GM19455 (cell line): ENCODE results near the gene ZNF367.

Experiments
- ATAC-seq: cut with Tn5 transposase; IDR thresholded peaks from one replicate; pipeline ENCODE4 v1.9.1; 2021; ENCODE audit not compliant: unreplicated experiment

The ZNF367 gene

DNA sequence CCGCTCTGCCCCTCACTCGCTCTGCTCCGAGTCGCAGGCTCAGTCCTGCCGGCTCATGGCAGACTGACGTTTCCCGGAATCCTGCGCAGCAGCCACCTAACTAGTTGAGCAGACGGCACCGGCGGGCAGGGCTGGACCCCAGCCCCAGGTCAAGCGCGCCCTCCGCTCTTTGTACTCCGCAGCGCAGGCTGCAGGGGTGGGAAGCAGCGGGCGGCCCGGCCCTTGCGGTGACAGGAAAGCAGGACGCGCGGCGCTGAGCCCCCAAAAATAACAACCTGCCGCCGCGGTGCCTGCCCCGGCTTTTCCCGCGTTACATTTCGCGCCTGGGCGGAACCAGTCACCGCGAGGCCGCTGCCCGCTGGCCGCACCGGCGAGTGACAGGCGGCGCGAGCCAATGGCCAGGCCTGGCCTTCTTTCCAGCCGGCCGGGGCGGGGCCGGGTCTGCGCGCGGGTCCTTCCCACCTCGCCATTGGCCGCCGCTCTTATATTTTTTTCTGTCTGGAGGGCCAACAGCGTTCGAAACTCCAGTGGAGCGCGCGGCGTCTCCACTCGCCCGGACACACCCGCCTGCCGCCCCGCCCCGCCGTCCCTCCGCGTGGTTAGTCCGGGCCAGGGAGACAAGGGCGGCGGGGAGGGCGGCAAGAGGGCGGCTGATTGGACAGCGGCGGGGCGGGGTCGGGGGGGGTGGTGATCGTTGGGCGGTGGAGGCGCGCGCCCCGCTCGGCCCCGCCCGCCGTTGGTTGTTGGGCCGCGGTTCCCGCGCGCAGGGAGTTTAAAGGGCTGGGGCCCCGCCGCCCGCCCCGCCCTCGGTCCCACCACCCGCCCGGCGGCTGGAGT, at the start of gene ZNF367:
TSS of gene ZNF367 (minus strand) at position 288 of the 837 bp plus-strand sequence. CDS start 338 bp downstream, outside the sequence.
- peak; percentile 74 for ATAC-seq

DNA sequence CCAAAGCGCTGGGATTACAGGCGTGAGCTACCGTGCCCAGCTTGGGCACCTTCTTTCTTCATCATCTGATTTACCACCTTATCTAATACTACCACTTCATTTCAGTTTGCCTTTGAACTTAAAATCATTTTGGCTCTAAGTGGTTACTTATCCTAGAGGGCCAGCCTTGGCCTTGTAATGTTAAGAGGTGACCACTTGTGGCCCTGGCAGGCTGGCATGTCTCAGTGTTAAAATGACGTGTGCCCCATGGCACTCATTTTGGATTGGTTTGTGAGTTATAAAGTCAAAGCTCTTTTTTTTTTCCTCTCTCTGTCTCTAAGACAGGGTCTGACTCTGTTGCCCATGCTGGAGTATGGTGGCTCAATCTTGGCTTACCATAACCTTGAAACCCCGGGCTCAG, 49.6 kb upstream of the ZNF367 start:
- no peak for ATAC-seq

DNA sequence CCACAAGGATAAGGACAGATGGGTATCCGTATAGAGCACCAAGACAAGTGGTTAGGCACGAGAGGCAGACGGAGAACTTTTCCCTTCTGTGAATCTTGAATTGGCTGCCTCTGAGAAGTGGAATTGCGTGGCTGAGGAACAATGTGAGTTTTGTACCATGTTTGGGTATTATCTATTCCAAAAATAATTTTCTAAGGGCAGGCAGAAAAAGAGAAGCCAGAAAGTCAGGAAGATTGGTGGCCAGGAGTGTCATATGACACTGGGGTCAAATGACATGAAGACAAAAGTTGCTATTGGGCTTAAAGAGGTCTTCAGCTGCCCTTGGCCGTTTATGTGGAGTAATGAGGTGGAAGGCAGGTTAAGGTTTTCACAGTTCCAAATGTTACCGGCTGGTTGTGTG, 46.3 kb upstream of the ZNF367 start:
- no peak for ATAC-seq

DNA sequence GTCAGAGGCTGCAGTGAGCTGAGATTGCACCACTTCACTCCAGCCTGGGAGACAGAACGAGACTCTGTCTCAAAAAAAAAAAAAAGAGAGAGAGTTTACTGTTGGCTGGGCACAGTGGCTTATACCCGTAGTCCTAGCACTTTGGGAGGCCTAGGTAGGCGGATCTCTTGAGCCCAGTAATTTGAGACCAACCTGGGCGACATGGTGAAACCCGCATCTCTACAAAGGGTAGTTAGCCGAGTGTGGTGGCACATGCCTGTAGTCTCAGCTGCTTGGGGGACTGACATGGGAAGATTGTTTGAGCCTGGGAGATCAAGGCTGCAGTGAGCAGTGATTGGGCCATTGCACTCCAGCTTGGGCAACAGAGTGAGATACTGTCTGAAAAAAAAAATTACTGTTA, 44.4 kb upstream of the ZNF367 start:
- ATAC-seq, result no peak

DNA sequence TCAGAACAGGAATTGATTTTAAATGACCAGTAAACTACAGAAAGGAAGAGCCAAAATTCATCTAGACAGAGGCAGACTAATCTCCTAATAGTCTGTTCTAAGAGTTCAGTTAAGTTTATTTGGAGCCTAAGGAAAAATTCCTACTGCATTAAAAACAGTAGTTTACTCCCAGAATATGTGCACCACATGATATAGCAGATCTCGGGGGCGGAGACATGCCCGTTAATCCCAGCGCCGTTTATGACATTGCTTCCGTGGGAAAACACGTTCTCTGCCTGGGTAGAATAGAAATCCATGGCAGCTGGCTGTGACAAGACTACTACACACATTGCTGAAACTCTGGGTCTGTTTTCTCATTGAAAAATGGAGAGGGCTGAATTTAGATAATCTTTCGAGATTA, 43.2 kb upstream of the ZNF367 start:
- ATAC-seq, result no peak

DNA sequence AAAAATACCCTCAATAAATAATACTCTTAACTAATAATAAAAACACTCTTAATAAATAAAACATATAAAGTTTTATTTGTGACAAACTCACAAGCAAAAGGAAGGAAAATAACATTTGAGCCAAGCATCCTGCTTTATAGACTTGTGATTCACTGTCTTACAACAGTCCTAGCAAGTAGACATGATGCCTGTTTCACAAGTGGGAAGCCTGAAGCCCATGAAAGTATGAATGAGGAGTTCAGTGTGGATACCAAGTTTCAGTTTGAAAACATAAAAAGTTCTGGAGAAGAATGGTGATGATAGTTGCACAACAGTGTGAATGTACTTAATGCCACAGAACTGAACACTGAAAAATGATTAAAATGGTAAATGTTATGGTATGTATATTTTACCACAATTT, 42.7 kb upstream of the ZNF367 start:
- no peak for ATAC-seq

DNA sequence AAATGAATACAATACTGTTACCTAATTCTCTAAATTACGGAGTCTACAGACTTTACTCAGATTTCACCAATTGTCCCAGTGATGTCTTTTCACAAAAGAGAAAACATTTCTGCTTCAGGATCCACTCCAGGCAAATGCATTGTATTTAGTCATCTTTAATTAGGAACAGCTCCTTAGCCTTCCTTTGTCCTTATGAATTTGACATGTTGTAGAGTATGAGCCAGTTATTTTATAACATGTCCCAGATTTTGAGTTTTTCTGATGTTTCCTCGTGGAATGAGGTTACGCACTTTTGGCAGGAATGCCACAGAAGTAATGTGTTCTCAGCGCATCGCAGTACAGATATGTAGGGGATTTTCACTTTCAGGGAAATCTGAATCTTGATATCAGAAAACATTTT, 42.3 kb upstream of the ZNF367 start:
- no peak for ATAC-seq

DNA sequence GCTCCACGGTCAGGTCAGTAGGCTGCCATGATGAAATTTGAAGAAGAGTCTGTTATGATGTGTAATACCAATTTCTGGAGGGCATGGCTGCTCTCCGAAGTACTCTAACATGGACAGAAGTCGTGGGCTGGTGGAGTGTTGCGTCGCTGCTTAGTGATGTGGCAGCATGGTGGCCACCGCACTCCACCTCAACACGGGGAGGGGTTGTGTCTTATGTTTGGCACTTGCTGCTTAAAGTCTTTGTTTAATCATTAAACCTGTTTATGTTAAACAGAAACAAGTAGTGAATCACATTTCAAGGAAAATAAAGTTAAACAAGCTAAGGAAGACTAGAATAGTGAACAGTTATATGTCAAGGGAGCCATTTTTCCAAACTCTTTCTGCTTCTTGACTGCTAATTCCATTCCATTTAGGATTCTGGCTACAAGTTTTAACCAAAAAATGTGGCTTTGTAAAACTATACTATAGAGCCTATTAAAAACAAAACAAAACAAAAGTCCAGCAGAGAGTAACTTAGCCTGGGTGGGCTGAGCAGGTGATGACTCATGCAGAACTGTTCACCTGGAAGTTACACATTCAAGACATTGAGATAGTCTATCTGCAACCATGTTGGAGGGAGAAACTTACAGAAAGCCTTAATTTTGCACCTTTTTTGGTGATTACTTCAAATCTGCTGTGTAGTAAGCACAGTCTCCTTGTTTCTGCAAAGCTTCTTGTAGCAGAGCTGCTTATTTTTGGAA, 41.3 kb upstream of the ZNF367 start:
- no peak for ATAC-seq

DNA sequence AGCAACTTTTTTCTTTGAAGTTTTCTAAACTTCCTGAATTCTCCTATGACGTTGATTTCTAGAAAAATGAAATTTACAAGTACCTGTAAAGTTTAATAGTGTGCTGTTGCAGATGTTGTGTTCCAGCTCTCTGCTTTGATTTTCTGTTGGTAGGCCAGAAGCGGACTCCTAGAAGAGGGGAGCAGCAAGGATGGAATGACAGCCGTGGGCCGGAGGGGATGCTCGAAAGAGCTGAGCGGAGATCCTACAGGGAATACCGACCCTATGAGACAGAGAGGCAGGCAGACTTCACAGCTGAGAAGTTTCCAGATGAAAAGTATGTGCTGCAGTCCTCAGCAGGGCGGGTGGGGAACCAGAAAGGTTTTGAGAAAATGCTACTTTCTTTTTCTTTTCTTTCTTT, 40.1 kb upstream of the ZNF367 start:
- ATAC-seq, result no peak

DNA sequence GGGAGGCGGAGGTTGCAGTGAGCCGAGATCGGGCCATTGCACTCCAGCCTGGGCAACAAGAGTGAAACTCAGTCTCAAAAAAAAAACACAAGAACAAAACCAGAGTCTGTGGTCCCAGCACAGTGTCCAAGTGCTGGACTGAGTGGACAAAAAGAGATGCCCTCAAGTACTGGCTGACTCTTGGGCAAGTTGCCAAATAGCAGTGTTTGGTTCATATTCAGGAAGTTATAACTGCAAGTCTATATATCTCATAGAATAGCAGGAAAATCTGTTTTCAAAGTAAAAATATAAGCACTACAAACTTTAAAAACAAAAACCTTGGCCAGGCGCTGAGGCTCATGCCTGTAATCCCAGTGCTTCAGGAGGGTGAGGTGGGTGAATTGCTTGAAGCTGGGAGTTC, 39.1 kb upstream of the ZNF367 start:
- ATAC-seq, result no peak

DNA sequence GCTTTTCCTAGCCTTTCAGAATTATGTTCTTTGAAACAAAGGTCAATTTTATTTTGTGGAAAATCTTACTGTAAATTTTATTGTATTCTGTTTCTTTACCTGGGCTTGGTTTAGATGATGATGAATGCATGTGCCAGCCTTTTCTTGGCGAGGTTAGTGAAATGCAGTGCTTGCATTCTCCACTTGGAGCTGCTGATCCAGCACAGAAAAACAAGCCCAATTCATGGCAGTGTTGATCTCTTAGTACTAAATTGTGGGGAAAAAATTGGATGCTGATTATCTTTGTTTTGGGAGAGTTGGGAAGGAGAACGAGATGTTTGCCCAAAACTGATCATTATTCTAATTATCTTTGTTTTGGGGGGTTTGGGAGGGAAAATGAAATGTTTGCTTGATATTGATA, 35.5 kb upstream of the ZNF367 start:
- ATAC-seq, result no peak

DNA sequence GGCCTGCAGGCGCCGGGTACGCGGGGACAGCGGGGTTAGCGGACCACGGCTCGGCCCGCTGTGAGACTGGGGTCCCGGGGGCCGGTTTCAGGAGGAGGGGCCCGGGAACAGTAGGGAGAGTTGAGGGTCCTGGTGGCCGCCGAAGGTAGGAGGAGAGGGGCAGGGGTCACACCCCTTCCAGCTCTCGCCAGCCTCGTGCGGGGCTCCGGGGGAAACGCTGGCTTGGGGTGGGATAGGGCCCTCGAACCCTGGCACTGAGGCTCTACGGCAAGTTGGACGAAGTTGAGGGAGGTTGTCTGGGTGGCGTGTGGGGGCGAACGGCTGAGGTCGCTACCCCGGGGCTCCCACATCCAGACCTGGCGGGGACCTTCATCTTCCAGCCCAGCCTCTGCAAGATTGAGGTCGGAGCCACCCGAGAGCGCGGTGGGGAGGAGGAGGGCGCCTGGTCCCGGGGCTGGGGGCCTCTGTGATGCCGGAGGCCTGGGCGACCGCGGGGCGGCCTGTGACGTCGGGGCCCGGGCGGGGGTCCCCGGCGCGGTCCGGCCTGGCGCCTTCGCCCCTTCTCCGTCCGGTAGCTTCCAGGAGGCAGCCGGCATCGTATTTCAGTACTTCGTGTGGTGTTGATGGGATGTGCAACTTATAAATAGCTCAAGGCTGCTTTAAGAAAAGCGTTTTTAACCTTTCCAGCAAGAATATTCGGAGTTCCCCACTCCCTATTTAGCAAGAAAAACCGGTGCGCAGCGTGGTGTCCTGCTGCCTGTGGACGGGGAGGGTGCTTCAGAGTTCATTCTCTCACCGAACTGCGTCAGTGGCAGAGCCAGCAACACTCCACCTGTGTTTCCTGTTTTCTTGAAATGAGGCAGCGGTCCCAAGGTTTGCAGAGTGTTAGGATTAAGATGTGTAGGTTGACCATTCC, 32.7 kb upstream of the ZNF367 start:
- peak; percentile 1 for ATAC-seq

DNA sequence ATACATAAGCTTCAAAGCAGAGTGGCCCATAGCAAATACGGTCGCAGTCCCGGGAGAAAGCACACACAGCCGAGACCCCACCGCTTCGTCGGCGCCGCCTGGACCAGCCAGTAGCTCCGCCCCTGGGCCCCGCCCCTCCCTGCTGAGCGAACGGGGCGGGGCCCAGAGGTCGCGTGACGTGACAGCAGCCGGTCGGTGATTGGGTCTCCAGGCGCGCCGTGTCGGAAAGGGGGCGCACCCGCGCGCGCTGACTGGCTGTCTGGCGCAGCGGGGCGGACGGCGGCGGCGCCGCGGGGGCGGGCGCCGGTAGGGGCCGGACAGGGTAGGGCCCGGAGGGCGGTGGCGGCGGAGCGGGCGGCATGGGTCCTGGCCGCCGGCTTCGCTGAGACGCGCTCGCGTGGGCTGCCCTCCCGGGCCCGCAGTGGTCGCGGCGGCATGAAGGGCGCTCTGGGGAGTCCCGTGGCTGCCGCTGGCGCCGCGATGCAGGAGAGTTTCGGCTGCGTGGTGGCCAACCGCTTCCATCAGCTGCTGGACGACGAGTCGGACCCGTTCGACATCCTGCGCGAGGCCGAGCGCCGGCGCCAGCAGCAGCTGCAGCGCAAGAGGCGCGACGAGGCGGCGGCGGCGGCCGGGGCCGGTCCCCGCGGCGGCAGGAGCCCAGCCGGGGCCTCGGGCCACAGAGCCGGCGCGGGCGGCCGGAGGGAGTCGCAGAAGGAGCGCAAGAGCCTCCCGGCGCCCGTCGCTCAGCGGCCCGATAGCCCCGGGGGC, 31.9 kb upstream of the ZNF367 start, which contains the start of gene HABP4:
TSS of gene HABP4 (plus strand) at position 325 of the 768 bp plus-strand sequence. CDS start at position 436, 111 bp downstream.
- ATAC-seq, result peak; percentile 97

DNA sequence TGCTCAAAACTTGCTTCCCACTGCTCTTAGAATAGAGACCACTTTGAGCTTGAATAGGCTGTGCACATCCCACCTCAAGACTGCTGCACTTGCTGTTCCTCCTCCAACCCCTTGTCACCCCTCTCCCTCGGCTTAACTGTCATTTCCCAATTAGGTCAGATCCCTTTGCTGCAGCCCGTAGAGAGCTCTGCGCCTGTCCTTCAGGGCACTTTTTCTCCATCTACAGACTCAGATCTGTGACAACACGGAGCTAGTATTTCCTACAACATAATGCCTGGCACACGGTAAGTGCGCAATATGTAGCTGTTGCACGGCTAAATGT, 31.3 kb upstream of the ZNF367 start:
- peak; percentile 14 for ATAC-seq

DNA sequence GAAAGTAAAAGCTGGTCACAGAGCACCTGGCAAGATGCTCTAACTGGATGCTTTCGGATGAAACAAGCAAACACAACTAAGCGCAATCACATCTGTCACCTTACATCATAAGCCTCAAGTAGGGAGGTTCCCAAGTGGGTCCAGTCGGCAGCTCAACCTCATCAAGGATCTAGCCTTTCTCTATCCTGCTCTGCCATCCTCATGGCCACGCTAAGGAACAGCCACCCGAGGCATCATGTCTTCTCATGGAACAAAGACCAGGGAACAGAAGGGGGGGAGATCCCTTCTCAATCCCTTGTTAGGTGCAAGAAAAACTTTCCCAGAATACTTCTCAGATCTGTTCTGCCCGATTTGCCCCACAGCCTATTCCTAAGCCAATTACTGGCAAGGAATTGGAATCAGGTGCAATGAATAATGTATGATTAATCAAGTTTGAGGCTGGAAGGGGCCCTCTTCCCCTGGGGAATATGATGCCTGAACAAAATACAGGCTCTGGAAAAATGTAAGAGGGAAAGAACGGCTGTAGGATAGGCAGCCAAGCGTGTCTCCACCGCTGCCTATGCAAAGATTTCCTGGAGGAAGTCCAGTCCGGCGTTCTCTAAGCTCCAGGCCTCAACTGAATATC, 30.5 kb upstream of the ZNF367 start:
- no peak for ATAC-seq

DNA sequence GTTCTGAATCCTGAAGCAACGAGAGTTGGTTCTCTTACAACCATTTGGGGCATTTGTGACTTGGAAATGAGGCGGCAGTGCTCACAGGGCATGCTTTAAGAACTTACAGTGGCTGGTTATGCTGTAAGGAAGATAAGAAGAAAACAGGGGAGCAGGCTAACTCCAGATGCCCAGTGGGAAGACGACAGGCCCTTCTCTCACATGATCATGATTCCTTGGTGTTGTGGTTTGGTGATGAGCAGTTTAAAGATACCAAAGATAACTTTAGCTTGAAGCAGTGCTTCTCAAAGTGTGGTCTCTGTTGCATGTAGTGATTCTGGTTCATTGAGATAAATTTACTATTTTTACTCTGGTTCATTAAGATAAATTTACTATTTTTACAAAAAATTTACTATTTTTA, 29.2 kb upstream of the ZNF367 start:
- no peak for ATAC-seq

DNA sequence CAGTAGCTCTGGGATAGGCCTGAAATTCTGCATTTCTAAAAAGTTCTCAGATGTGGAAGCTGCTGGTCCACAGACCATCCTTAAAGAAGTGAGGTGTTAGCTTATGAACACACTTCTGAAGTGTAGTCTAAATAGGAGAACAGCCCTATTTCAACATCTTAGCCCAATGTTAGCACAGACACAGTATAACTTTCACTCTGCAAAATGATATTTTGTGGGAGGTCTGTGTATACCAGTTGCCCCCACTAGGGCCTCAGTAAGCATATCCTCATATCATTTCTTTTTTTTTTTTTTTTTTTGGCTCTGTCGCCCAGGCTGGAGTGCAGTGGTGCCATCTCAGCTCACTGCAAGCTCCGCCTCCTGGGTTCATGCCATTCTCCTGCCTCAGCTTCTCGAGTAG, 24.3 kb upstream of the ZNF367 start:
- no peak for ATAC-seq

DNA sequence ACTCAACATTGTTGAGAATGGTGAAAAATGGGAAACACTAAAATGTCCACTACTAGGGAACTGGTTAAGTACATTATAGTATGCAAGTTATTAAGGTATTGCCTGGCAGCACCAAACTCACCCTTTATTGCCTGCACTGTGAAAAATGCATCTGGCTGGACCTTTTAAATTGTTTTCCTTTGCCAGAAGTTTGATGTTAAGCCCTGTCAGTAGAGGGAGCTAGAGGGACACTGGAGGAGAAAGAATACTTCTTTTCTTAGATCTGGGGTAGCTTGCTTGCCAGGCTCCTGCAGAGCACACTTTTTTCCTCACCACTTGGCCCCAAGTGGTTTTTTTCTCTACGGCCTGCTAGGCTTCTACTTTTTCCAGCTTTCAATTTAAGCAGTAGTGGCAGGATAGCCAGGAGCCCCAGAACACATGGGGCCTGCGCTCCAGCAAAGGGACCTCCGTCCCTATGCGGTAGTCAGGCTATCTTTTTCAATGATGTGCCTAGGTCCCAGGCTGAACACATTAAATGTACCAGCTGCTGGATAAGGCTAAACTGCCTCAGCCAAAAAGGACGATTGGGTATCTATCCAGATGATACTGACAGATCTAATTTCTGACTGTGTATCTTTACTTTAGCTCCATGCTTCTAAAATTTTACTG, 23.8 kb upstream of the ZNF367 start:
- no peak for ATAC-seq

DNA sequence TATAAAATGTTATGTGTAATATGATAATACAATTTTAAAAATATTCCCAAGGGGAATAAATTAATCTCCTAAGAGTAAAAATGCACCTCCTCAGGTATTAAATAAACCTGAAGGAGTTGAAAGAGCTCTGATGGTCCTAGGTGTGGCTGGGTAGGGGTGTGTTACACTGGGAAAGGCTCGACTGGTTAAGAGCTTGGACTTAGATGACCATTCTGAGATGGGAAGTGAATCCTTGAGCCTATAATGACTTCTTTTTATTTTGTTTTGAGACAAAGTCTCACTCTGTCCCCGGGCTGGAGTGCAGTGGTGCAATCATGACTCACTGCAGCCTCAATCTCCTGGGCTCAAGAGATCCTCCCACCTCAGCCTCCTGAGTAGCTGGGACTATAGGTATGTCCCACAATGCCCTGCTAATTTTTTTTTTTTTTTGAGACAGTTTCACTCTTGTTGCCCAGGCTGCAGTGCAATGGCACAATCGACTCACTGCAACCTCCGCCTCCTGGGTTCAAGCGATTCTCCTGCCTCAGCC, 22.6 kb upstream of the ZNF367 start:
- no peak for ATAC-seq
